Spleen (tissue), 11 donors: ENCODE measurements around the gene SLC23A3. TPM values are rescaled to one million over a fixed set of nuclear protein-coding genes. Genes with fewer than 3 reads are reported as not detected.
A peak's percentile ranks its signal among the peaks of the same experiment; 100 is the strongest.

ENCODE experiments used
- DNase-seq: peaks from one replicate; pipeline ENCODE4 v3.0.0-alpha.2; 2020
- H3K27ac ChIP-seq, 8 donors: fragments of 200-600 bp; sonication (generic) in 7 of 8; 1 replicate in 4 of 8; 2 replicates in 4 of 8; pipeline versions ENCODE4 v1.5.0 to v1.8.0; 2016 to 2021; ENCODE audit warnings: inconsistent platforms in 4 of 8, mild to moderate bottlenecking in 4 of 8, moderate library complexity in 1 of 8
- H3K27me3 ChIP-seq, 7 donors: fragments of 200-600 bp; sonication (generic) in 6 of 7; replicated peaks in 1 of 7; 1 replicate in 4 of 7; 2 replicates in 3 of 7; pipeline versions ENCODE4 v1.5.0 to v1.8.0; 2016 to 2021; ENCODE audit warnings: inconsistent platforms in 3 of 7, mild to moderate bottlenecking in 1 of 7
- H3K36me3 ChIP-seq, 6 donors: fragments of 200-600 bp; sonication (generic) in 5 of 6; 1 replicate in 4 of 6; 2 replicates in 2 of 6; pipeline versions ENCODE4 v1.5.0 to v1.8.0; 2016 to 2021; ENCODE audit warnings: inconsistent platforms in 2 of 6
- H3K4me1 ChIP-seq, 6 donors: fragments of 200-600 bp; sonication (generic) in 5 of 6; 1 replicate in 3 of 6; 2 replicates in 3 of 6; pipeline versions ENCODE4 v1.5.0 to v1.8.0; 2016 to 2021; ENCODE audit warnings: inconsistent platforms in 3 of 6
- H3K4me3 ChIP-seq, 8 donors: fragments of 200-600 bp; sonication (generic) in 7 of 8; 1 replicate in 4 of 8; 2 replicates in 4 of 8; pipeline versions ENCODE4 v1.5.0 to v1.8.0; 2016 to 2021; ENCODE audit warnings: inconsistent platforms in 4 of 8, mild to moderate bottlenecking in 4 of 8, moderate library complexity in 2 of 8
- H3K9me3 ChIP-seq, 8 donors: fragments of 200-600 bp; sonication (generic) in 7 of 8; 1 replicate in 4 of 8; 2 replicates in 4 of 8; pipeline versions ENCODE4 v1.5.0 to v1.8.0; 2016 to 2021; ENCODE audit warnings: inconsistent platforms in 4 of 8
- POLR2A ChIP-seq, 3 donors: fragments of 450-650 bp; IDR thresholded peaks; one replicate each; pipeline ENCODE4 v1.5.1; 2017; ENCODE audit warnings: antibody characterized with exemption in 3 of 3, mild to moderate bottlenecking in 1 of 3
- POLR2AphosphoS5 ChIP-seq, 3 donors: sonication (generic); formaldehyde crosslinking; IDR thresholded peaks; one replicate each; pipeline ENCODE4 v1.5.1; 2017; ENCODE audit warnings: antibody characterized with exemption in 3 of 3
- WGBS, 5 donors: extraction: QIAGEN DNeasy Blood & Tissue Kit in 3 of 5; methylation state at CpG; one replicate each; pipeline versions ENCODE4 v1.1.5 to v1.1.7; 2013 to 2018; 5-methylcytosine and 5-hydroxymethylcytosine counted together
- intact Hi-C: fragments of 100-400 bp; cut with DNase I; formaldehyde crosslinking; loops from one replicate; pipeline ENCODE4 v1.15.0; 2023; ENCODE audit warnings: low total_unique reads
- polyA plus RNA-seq, 3 donors: library from polyadenylated mRNA; stranded (reverse); fragments of 200-250 nt; gene quantifications; one replicate each; pipeline ENCODE4 v1.2.1, GENCODE V29; 2013
- total RNA-seq, 7 donors: library from RNA; depleted of rRNA in 3 of 7; stranded (reverse); fragments of >200 nt in 3 of 7; fragmentation: NEBNext Ultra II Directional in 4 of 7; extraction: Animal tissue kit (Norgen Biotek cat#: 25700) in 4 of 7; gene quantifications; one replicate each; pipeline versions ENCODE4 v1.1.0 to v1.2.1, GENCODE V29; 2016 to 2021
- TF ChIP-seq, protein P1 (sequence below), 11 experiments: fragments of 200-600 bp in 7 of 11; fragments of 450-650 bp in 4 of 11; sonication (generic) in 4 of 11; IDR thresholded peaks in 8 of 11; conservative IDR thresholded peaks in 3 of 11; 1 replicate in 7 of 11; 2 replicates in 4 of 11; pipeline versions ENCODE4 v1.4.0 to v1.8.0; 2016 to 2021; ENCODE audit warnings: antibody characterized with exemption in 11 of 11, inconsistent platforms in 4 of 11, mild to moderate bottlenecking in 1 of 11
- donor health status: healthy with polysubstance abuse.
- donor health status: DM: no; HTN: no; CAD: no; lungs with moderate emphysema.
- donor health status: DM: no; HTN: no; CAD: no.
- donor health status: Bipolar disorder and iron deficiency.
- donor health status: healthy.
- donor health status: DM: no; HTN: no; CAD: no.
- donor health status: DM: yes; HTN: yes; CAD: no.

SLC23A3 gene
- total and polyA plus RNA-seq, 10 donors, result 1.2 to 5.0 (median 3.0) TPM

DNA sequence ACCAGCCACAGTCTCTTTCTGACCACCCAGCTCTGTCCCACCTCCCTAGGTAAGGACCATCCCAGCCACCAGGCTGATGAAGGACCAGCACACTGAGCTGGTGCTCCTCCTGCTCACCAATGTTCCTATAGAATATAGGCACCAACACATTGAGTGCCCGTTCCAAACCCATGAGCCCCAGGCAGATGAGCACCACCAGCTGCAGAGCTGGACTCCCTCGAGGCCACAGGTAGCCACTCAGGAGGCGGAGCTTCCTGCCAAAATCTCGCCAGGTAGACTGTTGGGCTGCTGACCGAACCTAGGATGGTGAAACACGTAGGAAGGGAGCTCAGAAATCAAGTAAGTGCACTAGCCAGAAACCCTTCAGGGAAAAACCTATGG is 46.7 kb upstream of the SLC23A3 start:
- TF ChIP-seq, protein P1, sequence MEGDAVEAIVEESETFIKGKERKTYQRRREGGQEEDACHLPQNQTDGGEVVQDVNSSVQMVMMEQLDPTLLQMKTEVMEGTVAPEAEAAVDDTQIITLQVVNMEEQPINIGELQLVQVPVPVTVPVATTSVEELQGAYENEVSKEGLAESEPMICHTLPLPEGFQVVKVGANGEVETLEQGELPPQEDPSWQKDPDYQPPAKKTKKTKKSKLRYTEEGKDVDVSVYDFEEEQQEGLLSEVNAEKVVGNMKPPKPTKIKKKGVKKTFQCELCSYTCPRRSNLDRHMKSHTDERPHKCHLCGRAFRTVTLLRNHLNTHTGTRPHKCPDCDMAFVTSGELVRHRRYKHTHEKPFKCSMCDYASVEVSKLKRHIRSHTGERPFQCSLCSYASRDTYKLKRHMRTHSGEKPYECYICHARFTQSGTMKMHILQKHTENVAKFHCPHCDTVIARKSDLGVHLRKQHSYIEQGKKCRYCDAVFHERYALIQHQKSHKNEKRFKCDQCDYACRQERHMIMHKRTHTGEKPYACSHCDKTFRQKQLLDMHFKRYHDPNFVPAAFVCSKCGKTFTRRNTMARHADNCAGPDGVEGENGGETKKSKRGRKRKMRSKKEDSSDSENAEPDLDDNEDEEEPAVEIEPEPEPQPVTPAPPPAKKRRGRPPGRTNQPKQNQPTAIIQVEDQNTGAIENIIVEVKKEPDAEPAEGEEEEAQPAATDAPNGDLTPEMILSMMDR (IDR thresholded peaks at IDR 0.05 in 8 of 11, conservative IDR thresholded peaks at IDR 0.05 in 3 of 11), result no peak
- TF ChIP-seq POLR2A (IDR thresholded peaks at IDR 0.05), result no peak
- DNase-seq, result no peak
- intact Hi-C loops, result no loop called here
- Histone ChIP-seq H3K4me3 (no peak overlapping the region), H3K27ac (no peak overlapping the region), H3K36me3 (peaks cover 0 to 68% (median 19%) of the 10 kb centered on the region in 6 donors), H3K9me3 (no peaks in the 10 kb centered on the region), H3K27me3 (no peaks in the 10 kb centered on the region), H3K4me1 (peaks cover 23 to 67% (median 31%) of the 10 kb centered on the region in 6 donors)
- 83 to 92% (median 87%) methylated on average over 5 to 6 of the region's 6 CpGs for WGBS, 5 donors

DNA sequence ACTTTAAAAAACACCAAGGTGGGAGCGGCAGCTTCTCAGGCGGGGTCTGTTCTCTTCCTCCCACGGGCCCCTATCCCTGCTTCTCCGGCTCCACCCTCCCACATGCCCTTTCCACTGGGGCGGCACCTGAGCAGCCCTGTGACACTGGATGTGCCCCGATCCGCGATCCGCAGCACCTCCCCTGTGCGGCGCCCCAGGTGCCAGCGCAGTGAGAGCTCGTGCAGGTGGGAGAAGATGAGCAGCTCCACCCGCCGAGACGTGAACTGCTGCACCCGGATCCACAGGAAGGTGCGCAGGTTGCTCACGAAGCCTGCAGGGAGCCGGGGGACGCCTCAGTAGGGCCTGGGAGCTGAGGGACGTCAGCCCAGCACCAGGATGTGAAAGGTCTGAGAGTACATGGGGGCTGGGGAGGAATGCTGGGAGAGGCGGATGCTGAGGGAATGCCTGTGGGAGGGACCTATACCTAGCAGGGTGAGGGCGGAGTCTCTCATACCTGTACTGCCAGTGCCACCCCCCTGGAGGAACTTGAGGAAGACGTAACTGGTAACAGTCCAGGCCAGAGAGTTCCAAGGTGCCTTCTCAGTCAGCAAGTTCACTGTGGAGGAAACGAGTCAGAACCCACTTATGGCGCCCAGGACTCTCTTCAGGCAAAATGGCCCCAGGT is 46.2 kb upstream of the SLC23A3 start:
- Histone ChIP-seq H3K27me3 (no peaks in the 10 kb centered on the region), H3K9me3 (no peaks in the 10 kb centered on the region), H3K4me1 (peaks cover 23 to 69% (median 36%) of the 10 kb centered on the region in 6 donors), H3K36me3 (peaks cover 0 to 65% (median 14%) of the 10 kb centered on the region in 6 donors), H3K4me3 (no peak overlapping the region), H3K27ac (no peak overlapping the region)
- intact Hi-C loops, result no loop called here
- DNase-seq, result no peak
- WGBS, 5 donors, result 92 to 96% (median 94%) methylated on average over 24 to 27 of the region's 27 CpGs
- no peak for TF ChIP-seq POLR2AphosphoS5 (IDR thresholded peaks at IDR 0.05)
- TF ChIP-seq, protein P1 (IDR thresholded peaks at IDR 0.05 in 8 of 11, conservative IDR thresholded peaks at IDR 0.05 in 3 of 11), result no peak
- no peak for TF ChIP-seq POLR2A (IDR thresholded peaks at IDR 0.05)

- Histone ChIP-seq H3K36me3 (peaks cover 0 to 65% (median 4%) of the 10 kb centered on the region in 6 donors), H3K4me3 (no peak overlapping the region), H3K27me3 (no peaks in the 10 kb centered on the region), H3K27ac (no peak overlapping the region), H3K4me1 (peaks cover 21 to 69% (median 35%) of the 10 kb centered on the region in 6 donors), H3K9me3 (no peaks in the 10 kb centered on the region)
- 86 to 97% (median 93%) methylated on average over 6 of the region's 6 CpGs for WGBS, 5 donors
- no peak for DNase-seq
- intact Hi-C loops, result no loop called here
- TF ChIP-seq POLR2AphosphoS5 (IDR thresholded peaks at IDR 0.05), result no peak
- TF ChIP-seq, protein P1 (IDR thresholded peaks at IDR 0.05 in 8 of 11, conservative IDR thresholded peaks at IDR 0.05 in 3 of 11), result no peak
- TF ChIP-seq POLR2A (IDR thresholded peaks at IDR 0.05), result no peak
Measured at GRCh38 chr2:219214786-219215185, 45.0 kb upstream of the SLC23A3 start.

DNA sequence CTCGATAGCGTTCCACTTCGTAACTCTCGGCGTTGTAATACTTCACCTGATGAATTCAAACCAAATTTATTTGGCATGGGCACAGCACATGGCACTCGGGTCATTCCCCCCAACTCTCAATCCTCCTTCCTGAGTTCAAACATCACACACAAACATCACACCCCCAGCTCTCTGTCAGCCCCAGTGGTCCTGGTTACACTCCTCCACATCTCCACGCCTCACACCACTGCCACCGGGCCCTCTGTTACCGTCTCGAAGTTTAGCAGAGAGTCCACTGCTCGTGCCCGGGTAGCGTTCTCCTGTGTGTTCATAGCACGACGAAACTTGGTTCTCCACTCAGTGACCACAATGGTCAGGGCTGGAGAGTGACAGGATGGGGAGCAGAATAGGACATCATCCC is 44.3 kb upstream of the SLC23A3 start:
- DNase-seq, result no peak
- peak overlapping the region in 1 of 8 donors; percentile 42 for H3K27ac ChIP-seq
- H3K4me1 ChIP-seq, result peaks cover 15 to 69% (median 31%) of the 10 kb centered on the region in 6 donors
- H3K36me3 ChIP-seq, result peaks cover 0 to 66% (median 7%) of the 10 kb centered on the region in 6 donors
- intact Hi-C loops, result no loop called here
- H3K27me3 ChIP-seq, result no peaks in the 10 kb centered on the region
- H3K9me3 ChIP-seq, result no peaks in the 10 kb centered on the region
- H3K4me3 ChIP-seq, result no peak overlapping the region
- TF ChIP-seq POLR2A (IDR thresholded peaks at IDR 0.05), result no peak
- 94 to 97% (median 96%) methylated on average over 15 of the region's 15 CpGs for WGBS, 5 donors
